Panc1 (cell line): ENCODE measurements around the gene SMAD9.

Source experiments
- CTCF ChIP-seq: fragments of 450-650 bp; IDR thresholded peaks from 2 replicates; pipeline ENCODE4 v1.5.1; 2017; ENCODE audit warnings: mild to moderate bottlenecking
- POLR2AphosphoS5 ChIP-seq: IDR thresholded peaks from 2 replicates; pipeline ENCODE4 v1.6.1; 2012; ENCODE audit warnings: mild to moderate bottlenecking, low read depth, low read length, moderate library complexity
- REST ChIP-seq, 2 experiments: IDR thresholded peaks; 2 replicates each; pipeline ENCODE4 v1.6.1; 2011 to 2012; ENCODE audit warnings: low read depth in 2 of 2, control low read depth in 1 of 2, low read length in 1 of 2, mild to moderate bottlenecking in 1 of 2, moderate library complexity in 1 of 2; ENCODE audit not compliant: insufficient read depth in 1 of 2

- no peak for TF ChIP-seq CTCF
- no peak for TF ChIP-seq REST (IDR thresholded peaks at IDR 0.05; ENCODE audit: insufficient read depth in 1 of 2, low read depth in 2 of 2, low read length in 1 of 2)
- TF ChIP-seq POLR2AphosphoS5: no peak
These were observed 47.4 kb downstream of the SMAD9 start for GRCh38 chr13:36872621-36873020.
